H9 (cell line): ENCODE data around the gene RIPK1. TPM values are rescaled to one million over a fixed set of nuclear protein-coding genes. Genes with fewer than 3 reads are reported as not detected.

Experiments used
- DNase-seq: peaks from one replicate; pipeline ENCODE4 v3.0.0-alpha.2; 2017
- H2AFZ ChIP-seq: one replicate; pipeline ENCODE4 v1.6.1; 2013; ENCODE audit warnings: mild to moderate bottlenecking, low read length, control low read depth, moderate library complexity
- H2AK5ac ChIP-seq: 2 replicates; pipeline ENCODE4 v1.6.1; 2013; ENCODE audit warnings: low read length, control low read depth, mixed read lengths; ENCODE audit not compliant: insufficient read length
- H2BK120ac ChIP-seq: one replicate; pipeline ENCODE4 v1.6.1; 2013; ENCODE audit warnings: low read depth, mild to moderate bottlenecking, low read length, control low read depth, inconsistent platforms; ENCODE audit not compliant: poor library complexity, severe bottlenecking
- H2BK12ac ChIP-seq: 2 replicates; pipeline ENCODE4 v1.6.1; 2013; ENCODE audit warnings: low read length, control low read depth, mixed read lengths, low read depth; ENCODE audit not compliant: insufficient read length
- H2BK15ac ChIP-seq: 2 replicates; pipeline ENCODE4 v1.6.1; 2013; ENCODE audit warnings: low read depth, low read length, control low read depth
- H2BK20ac ChIP-seq: one replicate; pipeline ENCODE4 v1.6.1; 2013; ENCODE audit warnings: low read depth, mild to moderate bottlenecking, low read length, control low read depth, inconsistent platforms; ENCODE audit not compliant: poor library complexity, severe bottlenecking
- H2BK5ac ChIP-seq: 2 replicates; pipeline ENCODE4 v1.6.1; 2013; ENCODE audit warnings: low read length, control low read depth, mixed read lengths; ENCODE audit not compliant: insufficient read length
- H3K14ac ChIP-seq: 2 replicates; pipeline ENCODE4 v1.6.1; 2013; ENCODE audit warnings: low read length, control low read depth; ENCODE audit not compliant: insufficient read depth
- H3K18ac ChIP-seq: 2 replicates; pipeline ENCODE4 v1.6.1; 2013; ENCODE audit warnings: low read depth, mild to moderate bottlenecking, mixed read lengths, low read length, control low read depth; ENCODE audit not compliant: insufficient read length
- H3K23ac ChIP-seq: 2 replicates; pipeline ENCODE4 v1.6.1; 2013; ENCODE audit warnings: low read length, control low read depth, mixed read lengths, low read depth; ENCODE audit not compliant: insufficient read length
- H3K23me2 ChIP-seq: 2 replicates; pipeline ENCODE4 v1.6.1; 2013; ENCODE audit warnings: low read depth, mild to moderate bottlenecking, mixed read lengths, low read length, control low read depth; ENCODE audit not compliant: insufficient read length, poor library complexity, severe bottlenecking
- H3K27ac ChIP-seq: 2 replicates; pipeline ENCODE4 v1.5.1; 2013; ENCODE audit warnings: low read length, control low read depth, mixed read lengths, low read depth; ENCODE audit not compliant: insufficient read length
- H3K27me3 ChIP-seq: 2 replicates; pipeline ENCODE4 v1.6.1; 2013; ENCODE audit warnings: low read length, control low read depth, inconsistent platforms; ENCODE audit not compliant: insufficient read depth
- H3K4ac ChIP-seq: 2 replicates; pipeline ENCODE4 v1.6.1; 2013; ENCODE audit warnings: low read depth, mild to moderate bottlenecking, control low read depth, inconsistent platforms, low read length, moderate library complexity
- H3K4me1 ChIP-seq: 2 replicates; pipeline ENCODE4 v1.6.1; 2013; ENCODE audit warnings: low read length, control low read depth, inconsistent platforms; ENCODE audit not compliant: insufficient read depth
- H3K4me2 ChIP-seq: 2 replicates; pipeline ENCODE4 v1.6.1; 2013; ENCODE audit warnings: low read length, control low read depth, mixed read lengths; ENCODE audit not compliant: insufficient read length, insufficient read depth
- H3K56ac ChIP-seq: 2 replicates; pipeline ENCODE4 v1.6.1; 2013; ENCODE audit warnings: low read depth, mild to moderate bottlenecking, mixed read lengths, low read length, control low read depth; ENCODE audit not compliant: insufficient read length
- H3K79me1 ChIP-seq: 2 replicates; pipeline ENCODE4 v1.6.1; 2013; ENCODE audit warnings: low read depth, mild to moderate bottlenecking, moderate library complexity, low read length, control low read depth, inconsistent platforms; ENCODE audit not compliant: insufficient read depth, poor library complexity, severe bottlenecking
- H3K79me2 ChIP-seq: 2 replicates; pipeline ENCODE4 v1.6.1; 2013; ENCODE audit warnings: low read length, control low read depth, inconsistent platforms; ENCODE audit not compliant: insufficient read depth
- H3K9ac ChIP-seq: 2 replicates; pipeline ENCODE4 v1.6.1; 2013; ENCODE audit warnings: low read length, control low read depth, mixed read lengths; ENCODE audit not compliant: insufficient read length; ENCODE audit errors: extremely low read depth
- H3K9me3 ChIP-seq: one replicate; pipeline ENCODE4 v1.6.1; 2013; ENCODE audit warnings: low read depth, low read length, inconsistent platforms; ENCODE audit not compliant: control insufficient read depth
- H3T11ph ChIP-seq: one replicate; pipeline ENCODE4 v1.6.1; 2013; ENCODE audit warnings: mild to moderate bottlenecking, low read length, control low read depth, inconsistent platforms
- H4K20me1 ChIP-seq: one replicate; pipeline ENCODE4 v1.6.1; 2013; ENCODE audit not compliant: control insufficient read depth, insufficient read length, insufficient read depth
- H4K5ac ChIP-seq: 2 replicates; pipeline ENCODE4 v1.6.1; 2013; ENCODE audit warnings: low read depth, mild to moderate bottlenecking, mixed read lengths, low read length, control low read depth; ENCODE audit not compliant: insufficient read length
- H4K8ac ChIP-seq: replicated peaks from 2 replicates; pipeline ENCODE4 v1.6.1; 2013; ENCODE audit warnings: low read length, control low read depth, mixed read lengths, low read depth; ENCODE audit not compliant: insufficient read length
- H4K91ac ChIP-seq: 2 replicates; pipeline ENCODE4 v1.6.1; 2013; ENCODE audit warnings: low read depth, mild to moderate bottlenecking, moderate library complexity, mixed read lengths, low read length, control low read depth; ENCODE audit not compliant: insufficient read length
- H3K27ac Mint-ChIP-seq, 3 experiments: 2 replicates in 2 of 3; 3 replicates in 1 of 3; pipeline ENCODE4 v1.8.0; 2020 to 2021; ENCODE audit warnings: mixed read lengths in 3 of 3, mild to moderate bottlenecking in 1 of 3, moderate library complexity in 1 of 3
- H3K27me3 Mint-ChIP-seq: 2 replicates; pipeline ENCODE4 v1.8.0; 2021; ENCODE audit warnings: low read depth, mild to moderate bottlenecking, moderate library complexity, mixed read lengths
- H3K36me3 Mint-ChIP-seq, 3 experiments: 2 replicates in 2 of 3; 3 replicates in 1 of 3; pipeline ENCODE4 v1.8.0; 2020 to 2021; ENCODE audit warnings: low read depth in 3 of 3, mixed read lengths in 3 of 3; ENCODE audit not compliant: insufficient read depth in 1 of 3
- H3K4me1 Mint-ChIP-seq, 2 experiments: 2 replicates each; pipeline ENCODE4 v1.8.0; 2020; ENCODE audit warnings: mixed read lengths in 2 of 2
- H3K4me3 Mint-ChIP-seq, 2 experiments: 2 replicates in 1 of 2; 3 replicates in 1 of 2; pipeline ENCODE4 v1.8.0; 2020 to 2021; ENCODE audit warnings: mild to moderate bottlenecking in 2 of 2, mixed read lengths in 2 of 2, moderate library complexity in 1 of 2
- H3K9me3 Mint-ChIP-seq, 2 experiments: 2 replicates in 1 of 2; 3 replicates in 1 of 2; pipeline ENCODE4 v1.8.0; 2020; ENCODE audit warnings: mild to moderate bottlenecking in 2 of 2, mixed read lengths in 2 of 2, moderate library complexity in 1 of 2
- WGBS: extraction: QIAGEN DNeasy Blood & Tissue Kit; methylation state at CpG from one replicate; pipeline ENCODE4 v1.1.7; 2013; ENCODE audit warnings: missing lambda C conversion rate, low lambda C conversion rate, mixed read lengths; ENCODE audit not compliant: insufficient read length; ENCODE audit errors: extremely low coverage; 5-methylcytosine and 5-hydroxymethylcytosine counted together
- total RNA-seq: library from RNA; stranded (reverse); gene quantifications from 2 replicates; pipeline ENCODE4 v1.2.1, GENCODE V29; 2021
- TF ChIP-seq, protein P1 (sequence below): fragments of 200-600 bp; sonication (generic); conservative IDR thresholded peaks from 3 replicates; pipeline ENCODE4 v1.8.0; 2021; ENCODE audit warnings: antibody characterized with exemption, mild to moderate bottlenecking

Gene RIPK1
- total RNA-seq, 1 experiment from 2014 or later, result 24.6 TPM

DNA sequence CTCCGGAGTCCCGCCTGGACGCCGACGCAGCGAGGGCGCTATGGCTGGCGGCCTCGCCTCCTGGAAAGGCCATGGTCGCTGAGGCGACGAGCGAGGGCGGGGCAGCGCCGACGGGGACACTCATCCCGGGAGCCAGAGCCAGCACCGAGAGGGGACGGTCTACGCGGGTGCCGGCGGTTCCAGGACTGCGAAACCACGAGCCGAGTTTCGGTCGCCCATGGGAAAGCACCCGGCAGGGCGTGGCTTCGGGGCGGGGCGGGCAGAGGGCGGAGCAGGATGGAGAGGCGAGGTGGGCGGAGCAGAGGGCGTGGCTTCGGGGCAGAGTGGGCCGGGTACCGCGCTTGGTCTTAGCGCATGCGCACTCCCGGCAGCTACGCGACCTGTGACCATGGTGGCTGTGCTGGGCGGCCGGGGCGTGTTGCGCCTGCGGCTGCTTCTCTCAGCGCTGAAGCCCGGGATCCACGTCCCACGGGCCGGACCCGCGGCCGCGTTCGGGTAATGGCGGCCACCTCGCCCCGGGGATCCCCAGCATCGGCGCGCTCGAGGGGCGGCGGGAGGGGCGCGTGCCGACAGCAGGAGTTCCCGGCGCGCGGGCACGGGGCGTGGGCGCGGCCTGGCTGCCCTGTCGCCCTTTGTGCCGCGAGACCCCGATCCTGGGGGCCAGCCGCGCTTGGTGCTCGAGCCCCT, 50.2 kb downstream of the RIPK1 start, which contains the start of gene BPHL:
Gene BPHL (plus strand): TSS at position 359 of the 687 bp plus-strand sequence. CDS start 30 bp downstream, at position 389.
- Histone ChIP-seq H3K4ac (no peak within 1 kb of the TSS), H2AFZ (no peak within 1 kb of the TSS), H3K23ac (no peak within 1 kb of the TSS), H3K14ac (peak within 1 kb of the TSS; percentile 96), H3K9ac (peak within 1 kb of the TSS; percentile 64), H2BK15ac (no peak within 1 kb of the TSS), H3K18ac (peak within 1 kb of the TSS; percentile 95), H3K79me2 (no peaks in the 10 kb centered on the region; the same call in 1 of the 2 replicates), H3K23me2 (no peaks in the 10 kb centered on the region), H3T11ph (no peak within 1 kb of the TSS), H2BK120ac (no peak within 1 kb of the TSS), H2BK20ac (no peak within 1 kb of the TSS), H2AK5ac (no peak within 1 kb of the TSS), H3K9me3 (no peaks in the 10 kb centered on the region), H4K20me1 (no peaks in the 10 kb centered on the region), H2BK12ac (no peak within 1 kb of the TSS), H3K27ac (peak within 1 kb of the TSS; percentile 27), H4K91ac (no peak within 1 kb of the TSS), H3K27me3 (no peaks in the 10 kb centered on the region), H3K4me1 (no peaks in the 10 kb centered on the region; the same call in 1 of the 2 replicates), H3K79me1 (no peaks in the 10 kb centered on the region), H4K8ac (no peak within 1 kb of the TSS), H4K5ac (no peak within 1 kb of the TSS), H3K4me2 (peak within 1 kb of the TSS; percentile 66), H3K56ac (no peak within 1 kb of the TSS), H2BK5ac (no peak within 1 kb of the TSS)
- Mint-ChIP-seq H3K36me3 (peaks cover 2 to 11% (median 7%) of the 10 kb centered on the region in 3 experiments), H3K4me1 (peaks cover 19% of the 10 kb centered on the region in 2 experiments), H3K27ac (peak within 1 kb of the TSS; percentile 80 to 94 (median 94)), H3K27me3 (no peaks in the 10 kb centered on the region), H3K4me3 (peak within 1 kb of the TSS; percentile 80), H3K9me3 (no peaks in the 10 kb centered on the region; a peak in 1 of 5 replicates)
- DNase-seq, result peak; percentile 94
- no CpG with 5 or more reads among the region's 89 CpGs for WGBS
- TF ChIP-seq, protein P1, sequence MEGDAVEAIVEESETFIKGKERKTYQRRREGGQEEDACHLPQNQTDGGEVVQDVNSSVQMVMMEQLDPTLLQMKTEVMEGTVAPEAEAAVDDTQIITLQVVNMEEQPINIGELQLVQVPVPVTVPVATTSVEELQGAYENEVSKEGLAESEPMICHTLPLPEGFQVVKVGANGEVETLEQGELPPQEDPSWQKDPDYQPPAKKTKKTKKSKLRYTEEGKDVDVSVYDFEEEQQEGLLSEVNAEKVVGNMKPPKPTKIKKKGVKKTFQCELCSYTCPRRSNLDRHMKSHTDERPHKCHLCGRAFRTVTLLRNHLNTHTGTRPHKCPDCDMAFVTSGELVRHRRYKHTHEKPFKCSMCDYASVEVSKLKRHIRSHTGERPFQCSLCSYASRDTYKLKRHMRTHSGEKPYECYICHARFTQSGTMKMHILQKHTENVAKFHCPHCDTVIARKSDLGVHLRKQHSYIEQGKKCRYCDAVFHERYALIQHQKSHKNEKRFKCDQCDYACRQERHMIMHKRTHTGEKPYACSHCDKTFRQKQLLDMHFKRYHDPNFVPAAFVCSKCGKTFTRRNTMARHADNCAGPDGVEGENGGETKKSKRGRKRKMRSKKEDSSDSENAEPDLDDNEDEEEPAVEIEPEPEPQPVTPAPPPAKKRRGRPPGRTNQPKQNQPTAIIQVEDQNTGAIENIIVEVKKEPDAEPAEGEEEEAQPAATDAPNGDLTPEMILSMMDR, result no peak
